Measurements from ENCODE around the gene CDPF1. TPM values are rescaled to one million over a fixed set of nuclear protein-coding genes. Genes with fewer than 3 reads are reported as not detected.

CDPF1 gene
- total RNA-seq, 1 donor from 2014 or later, result 5.7 TPM

- no peaks in the 10 kb centered on the region for H4K20me1 ChIP-seq (ENCODE audit: insufficient read depth, low read length)
- no peaks in the 10 kb centered on the region for H3K27me3 Mint-ChIP-seq (ENCODE audit: low read depth, unreplicated experiment)
- H3K4me2 ChIP-seq (ENCODE audit: low read length), result no peak overlapping the region
- no peaks in the 10 kb centered on the region for H3K4me1 Mint-ChIP-seq (ENCODE audit: low read depth, unreplicated experiment)
- FAIRE-seq (no peak), DNase-seq (ENCODE audit: low read depth) (no peak)
- no peak overlapping the region for H3K27ac Mint-ChIP-seq (ENCODE audit: unreplicated experiment)
- no peaks in the 10 kb centered on the region for H3K27me3 ChIP-seq (ENCODE audit: insufficient read depth, low read length)
- H3K9me3 ChIP-seq (ENCODE audit: insufficient read depth, low read depth, low read length), result no peaks in the 10 kb centered on the region
- no peak overlapping the region for H2AFZ ChIP-seq (ENCODE audit: low read depth, low read length)
- no peaks in the 10 kb centered on the region for H3K9me3 Mint-ChIP-seq (ENCODE audit: unreplicated experiment)
- peaks cover 27% of the 10 kb centered on the region for H3K36me3 ChIP-seq (ENCODE audit: insufficient read depth, low read length)
- H3K79me2 ChIP-seq (ENCODE audit: insufficient read depth, low read length), result no peaks in the 10 kb centered on the region
- H3K9ac ChIP-seq (ENCODE audit: low read length), result no peak overlapping the region
- no peak overlapping the region for H3K4me3 Mint-ChIP-seq (ENCODE audit: unreplicated experiment)
- TF ChIP-seq CTCF (IDR thresholded peaks at IDR 0.05; ENCODE audit: insufficient read depth, low read depth, low read length) (no peak), EZH2 (IDR thresholded peaks at IDR 0.05; ENCODE audit: insufficient read depth, low read length) (no peak)
- no peak overlapping the region for H3K4me3 ChIP-seq (ENCODE audit: insufficient read depth, low read depth, low read length)
- H3K36me3 Mint-ChIP-seq (ENCODE audit: low read depth, unreplicated experiment), result peaks cover 31% of the 10 kb centered on the region
- H3K27ac ChIP-seq (ENCODE audit: low read depth, low read length), result no peak overlapping the region
- no peaks in the 10 kb centered on the region for H3K4me1 ChIP-seq (ENCODE audit: insufficient read depth, low read length)
Measured at GRCh38 chr22:46276563-46276962, 26.5 kb upstream of the CDPF1 start.

GRCh38 chr22:46275455-46276122 is 25.5 kb upstream of the CDPF1 start:
- Histone ChIP-seq H3K27ac (ENCODE audit: low read depth, low read length) (no peak overlapping the region), H3K9ac (ENCODE audit: low read length) (no peak overlapping the region), H3K36me3 (ENCODE audit: insufficient read depth, low read length) (peaks cover 25% of the 10 kb centered on the region), H3K27me3 (ENCODE audit: insufficient read depth, low read length) (no peaks in the 10 kb centered on the region), H4K20me1 (ENCODE audit: insufficient read depth, low read length) (no peaks in the 10 kb centered on the region), H3K79me2 (ENCODE audit: insufficient read depth, low read length) (no peaks in the 10 kb centered on the region), H3K4me3 (ENCODE audit: insufficient read depth, low read depth, low read length) (no peak overlapping the region), H3K4me2 (ENCODE audit: low read length) (no peak overlapping the region), H3K4me1 (ENCODE audit: insufficient read depth, low read length) (no peaks in the 10 kb centered on the region), H3K9me3 (ENCODE audit: insufficient read depth, low read depth, low read length) (no peaks in the 10 kb centered on the region), H2AFZ (ENCODE audit: low read depth, low read length) (no peak overlapping the region)
- Mint-ChIP-seq H3K4me3 (ENCODE audit: unreplicated experiment) (no peak overlapping the region), H3K9me3 (ENCODE audit: unreplicated experiment) (no peaks in the 10 kb centered on the region), H3K4me1 (ENCODE audit: low read depth, unreplicated experiment) (no peaks in the 10 kb centered on the region), H3K27ac (ENCODE audit: unreplicated experiment) (no peak overlapping the region), H3K36me3 (ENCODE audit: low read depth, unreplicated experiment) (peaks cover 24% of the 10 kb centered on the region), H3K27me3 (ENCODE audit: low read depth, unreplicated experiment) (no peaks in the 10 kb centered on the region)
- FAIRE-seq (no peak), DNase-seq (ENCODE audit: low read depth) (no peak)
- no peak for TF ChIP-seq CTCF (IDR thresholded peaks at IDR 0.05; ENCODE audit: insufficient read depth, low read depth, low read length)
- no peak for TF ChIP-seq EZH2 (IDR thresholded peaks at IDR 0.05; ENCODE audit: insufficient read depth, low read length)

- H2AFZ ChIP-seq (ENCODE audit: low read depth, low read length), result no peak overlapping the region
- peaks cover 22% of the 10 kb centered on the region for H3K36me3 ChIP-seq (ENCODE audit: insufficient read depth, low read length)
- FAIRE-seq (no peak), DNase-seq (ENCODE audit: low read depth) (no peak)
- no peaks in the 10 kb centered on the region for H4K20me1 ChIP-seq (ENCODE audit: insufficient read depth, low read length)
- no peak overlapping the region for H3K4me3 Mint-ChIP-seq (ENCODE audit: unreplicated experiment)
- no peaks in the 10 kb centered on the region for H3K9me3 ChIP-seq (ENCODE audit: insufficient read depth, low read depth, low read length)
- no peak for TF ChIP-seq EZH2 (IDR thresholded peaks at IDR 0.05; ENCODE audit: insufficient read depth, low read length)
- TF ChIP-seq CTCF (IDR thresholded peaks at IDR 0.05; ENCODE audit: insufficient read depth, low read depth, low read length), result no peak
- peaks cover 22% of the 10 kb centered on the region for H3K36me3 Mint-ChIP-seq (ENCODE audit: low read depth, unreplicated experiment)
- no peak overlapping the region for H3K27ac ChIP-seq (ENCODE audit: low read depth, low read length)
- peaks cover 7% of the 10 kb centered on the region for H3K79me2 ChIP-seq (ENCODE audit: insufficient read depth, low read length)
- H3K4me2 ChIP-seq (ENCODE audit: low read length), result no peak overlapping the region
- no peaks in the 10 kb centered on the region for H3K4me1 ChIP-seq (ENCODE audit: insufficient read depth, low read length)
- no peak overlapping the region for H3K4me3 ChIP-seq (ENCODE audit: insufficient read depth, low read depth, low read length)
- H3K9me3 Mint-ChIP-seq (ENCODE audit: unreplicated experiment), result no peaks in the 10 kb centered on the region
- no peak overlapping the region for H3K9ac ChIP-seq (ENCODE audit: low read length)
- no peaks in the 10 kb centered on the region for H3K27me3 Mint-ChIP-seq (ENCODE audit: low read depth, unreplicated experiment)
- H3K27me3 ChIP-seq (ENCODE audit: insufficient read depth, low read length), result no peaks in the 10 kb centered on the region
- no peaks in the 10 kb centered on the region for H3K4me1 Mint-ChIP-seq (ENCODE audit: low read depth, unreplicated experiment)
- H3K27ac Mint-ChIP-seq (ENCODE audit: unreplicated experiment), result no peak overlapping the region
Measured at GRCh38 chr22:46274381-46274780, 24.3 kb upstream of the CDPF1 start.
